Measurements from ENCODE around the gene ALLC.

GRCh38 chr2:3674066-3674845 is 16.3 kb downstream of the ALLC start:
- TF ChIP-seq, protein P1, sequence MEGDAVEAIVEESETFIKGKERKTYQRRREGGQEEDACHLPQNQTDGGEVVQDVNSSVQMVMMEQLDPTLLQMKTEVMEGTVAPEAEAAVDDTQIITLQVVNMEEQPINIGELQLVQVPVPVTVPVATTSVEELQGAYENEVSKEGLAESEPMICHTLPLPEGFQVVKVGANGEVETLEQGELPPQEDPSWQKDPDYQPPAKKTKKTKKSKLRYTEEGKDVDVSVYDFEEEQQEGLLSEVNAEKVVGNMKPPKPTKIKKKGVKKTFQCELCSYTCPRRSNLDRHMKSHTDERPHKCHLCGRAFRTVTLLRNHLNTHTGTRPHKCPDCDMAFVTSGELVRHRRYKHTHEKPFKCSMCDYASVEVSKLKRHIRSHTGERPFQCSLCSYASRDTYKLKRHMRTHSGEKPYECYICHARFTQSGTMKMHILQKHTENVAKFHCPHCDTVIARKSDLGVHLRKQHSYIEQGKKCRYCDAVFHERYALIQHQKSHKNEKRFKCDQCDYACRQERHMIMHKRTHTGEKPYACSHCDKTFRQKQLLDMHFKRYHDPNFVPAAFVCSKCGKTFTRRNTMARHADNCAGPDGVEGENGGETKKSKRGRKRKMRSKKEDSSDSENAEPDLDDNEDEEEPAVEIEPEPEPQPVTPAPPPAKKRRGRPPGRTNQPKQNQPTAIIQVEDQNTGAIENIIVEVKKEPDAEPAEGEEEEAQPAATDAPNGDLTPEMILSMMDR (IDR thresholded peaks at IDR 0.05), result no peak
- no peak for TF ChIP-seq EZH2 (IDR thresholded peaks at IDR 0.05; ENCODE audit: borderline replicate concordance, insufficient read depth, low read depth, low read length, poor library complexity, severe bottlenecking)
